Uterus (tissue), 2 donors: Measurements from ENCODE around the gene TRMT6.

Source experiments
- POLR2A ChIP-seq, 2 donors: fragments of 450-650 bp; IDR thresholded peaks; one replicate each; pipeline ENCODE4 v1.6.1; 2016; ENCODE audit warnings: antibody characterized with exemption in 2 of 2, mild to moderate bottlenecking in 1 of 2, moderate library complexity in 1 of 2
- TF ChIP-seq, protein P1 (sequence below), 4 experiments: fragments of 200-600 bp in 2 of 4; fragments of 450-650 bp in 2 of 4; sonication (generic) in 2 of 4; IDR thresholded peaks; one replicate each; pipeline ENCODE4 v1.5.1; 2016 to 2019; ENCODE audit warnings: antibody characterized with exemption in 4 of 4, mild to moderate bottlenecking in 2 of 4, moderate library complexity in 1 of 4

DNA sequence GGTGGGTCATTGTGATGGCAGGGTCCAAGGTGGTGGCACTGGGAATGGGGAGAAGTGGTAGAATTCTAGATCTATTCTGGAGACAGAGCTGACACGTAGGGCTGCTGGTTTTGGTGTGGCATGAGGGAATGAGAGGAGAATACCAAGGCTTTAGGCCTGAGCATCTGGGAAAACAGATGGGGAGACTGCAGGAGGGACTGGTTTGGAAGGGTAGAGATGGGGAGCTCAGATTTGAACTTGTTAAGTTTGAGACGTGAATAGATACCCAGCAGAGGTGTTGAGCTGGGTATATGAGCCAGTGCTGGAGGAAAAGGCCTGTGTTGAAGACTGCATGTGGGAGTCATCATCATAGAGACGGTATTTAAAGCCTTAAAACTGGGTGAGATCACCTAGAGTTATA is 17.5 kb downstream of the TRMT6 start:
- TF ChIP-seq, protein P1, sequence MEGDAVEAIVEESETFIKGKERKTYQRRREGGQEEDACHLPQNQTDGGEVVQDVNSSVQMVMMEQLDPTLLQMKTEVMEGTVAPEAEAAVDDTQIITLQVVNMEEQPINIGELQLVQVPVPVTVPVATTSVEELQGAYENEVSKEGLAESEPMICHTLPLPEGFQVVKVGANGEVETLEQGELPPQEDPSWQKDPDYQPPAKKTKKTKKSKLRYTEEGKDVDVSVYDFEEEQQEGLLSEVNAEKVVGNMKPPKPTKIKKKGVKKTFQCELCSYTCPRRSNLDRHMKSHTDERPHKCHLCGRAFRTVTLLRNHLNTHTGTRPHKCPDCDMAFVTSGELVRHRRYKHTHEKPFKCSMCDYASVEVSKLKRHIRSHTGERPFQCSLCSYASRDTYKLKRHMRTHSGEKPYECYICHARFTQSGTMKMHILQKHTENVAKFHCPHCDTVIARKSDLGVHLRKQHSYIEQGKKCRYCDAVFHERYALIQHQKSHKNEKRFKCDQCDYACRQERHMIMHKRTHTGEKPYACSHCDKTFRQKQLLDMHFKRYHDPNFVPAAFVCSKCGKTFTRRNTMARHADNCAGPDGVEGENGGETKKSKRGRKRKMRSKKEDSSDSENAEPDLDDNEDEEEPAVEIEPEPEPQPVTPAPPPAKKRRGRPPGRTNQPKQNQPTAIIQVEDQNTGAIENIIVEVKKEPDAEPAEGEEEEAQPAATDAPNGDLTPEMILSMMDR (IDR thresholded peaks at IDR 0.05), result no peak
- no peak for TF ChIP-seq POLR2A (IDR thresholded peaks at IDR 0.05)
